GM23338 (cell line): Measurements from ENCODE around the gene AFF3. TPM values are rescaled to one million over a fixed set of nuclear protein-coding genes. Genes with fewer than 3 reads are reported as not detected.
A peak's percentile ranks its signal among the peaks of the same experiment; 100 is the strongest.

Source experiments
- ATAC-seq: fragments of 200-7000 bp; cut with Tn5 transposase; 3 replicates; pipeline ENCODE4 v1.9.1; 2020
- DNase-seq: peaks from one replicate; pipeline ENCODE4 v3.0.0-alpha.2; 2015; ENCODE audit warnings: low spot score
- H2AFZ ChIP-seq: fragments of 200-600 bp; sonication (generic); 2 replicates; pipeline ENCODE4 v1.8.0; 2016; ENCODE audit warnings: antibody characterized with exemption, mild to moderate bottlenecking, moderate library complexity
- H3F3A ChIP-seq: fragments of 200-600 bp; sonication (generic); replicated peaks from 2 replicates; pipeline ENCODE4 v1.8.0; 2017; ENCODE audit warnings: antibody characterized with exemption, mixed run types, low read depth
- H3K27ac ChIP-seq: fragments of 200-600 bp; sonication (generic); 2 replicates; pipeline ENCODE4 v1.6.1; 2016; ENCODE audit warnings: low read depth
- H3K27me3 ChIP-seq: fragments of 200-600 bp; sonication (generic); 2 replicates; pipeline ENCODE4 v1.8.0; 2016; ENCODE audit warnings: mild to moderate bottlenecking, mixed run types, moderate library complexity; ENCODE audit not compliant: insufficient read depth
- H3K36me3 ChIP-seq: fragments of 200-600 bp; sonication (generic); 2 replicates; pipeline ENCODE4 v1.8.0; 2016; ENCODE audit warnings: mild to moderate bottlenecking; ENCODE audit not compliant: insufficient read depth
- H3K4me1 ChIP-seq: fragments of 200-600 bp; sonication (generic); 2 replicates; pipeline ENCODE4 v1.8.0; 2016; ENCODE audit warnings: mild to moderate bottlenecking, moderate library complexity; ENCODE audit not compliant: insufficient read depth
- H3K4me2 ChIP-seq: fragments of 200-600 bp; sonication (generic); 2 replicates; pipeline ENCODE4 v1.7.1; 2017; ENCODE audit warnings: mixed run types
- H3K4me3 ChIP-seq: fragments of 200-600 bp; sonication (generic); 2 replicates; pipeline ENCODE4 v1.6.1; 2016; ENCODE audit warnings: mixed run types
- H3K79me2 ChIP-seq: fragments of 200-600 bp; sonication (generic); replicated peaks from 2 replicates; pipeline ENCODE4 v1.8.0; 2017; ENCODE audit warnings: mild to moderate bottlenecking; ENCODE audit not compliant: insufficient read depth
- H3K9me2 ChIP-seq: fragments of 200-600 bp; sonication (generic); 2 replicates; pipeline ENCODE4 v1.8.0; 2017; ENCODE audit not compliant: insufficient read depth
- H4K20me1 ChIP-seq: fragments of 200-600 bp; sonication (generic); replicated peaks from 2 replicates; pipeline ENCODE4 v1.8.0; 2017; ENCODE audit warnings: mild to moderate bottlenecking; ENCODE audit not compliant: insufficient read depth
- H3K27ac Mint-ChIP-seq: 2 replicates; pipeline ENCODE4 v1.8.0; 2020; ENCODE audit warnings: inconsistent platforms, mild to moderate bottlenecking, moderate library complexity, mixed read lengths
- H3K27me3 Mint-ChIP-seq: 3 replicates; pipeline ENCODE4 v1.8.0; 2022; ENCODE audit warnings: low read depth, mild to moderate bottlenecking, moderate library complexity, mixed read lengths, inconsistent platforms; ENCODE audit not compliant: insufficient read depth, poor library complexity
- H3K36me3 Mint-ChIP-seq: 3 replicates; pipeline ENCODE4 v1.8.0; 2021; ENCODE audit warnings: low read depth, mild to moderate bottlenecking, inconsistent platforms, moderate library complexity, mixed read lengths
- H3K4me1 Mint-ChIP-seq: 3 replicates; pipeline ENCODE4 v1.8.0; 2020; ENCODE audit warnings: mild to moderate bottlenecking, inconsistent platforms, mixed read lengths
- H3K4me3 Mint-ChIP-seq: 3 replicates; pipeline ENCODE4 v1.8.0; 2021; ENCODE audit warnings: moderate library complexity, mild to moderate bottlenecking, inconsistent platforms, mixed read lengths
- H3K9me3 Mint-ChIP-seq: 3 replicates; pipeline ENCODE4 v1.8.0; 2020; ENCODE audit warnings: moderate library complexity, mild to moderate bottlenecking, inconsistent platforms, mixed read lengths
- CREB1 ChIP-seq: fragments of 250-450 bp; sonication (Bioruptor Pico); IDR thresholded peaks from 2 replicates; pipeline ENCODE4 v1.5.0; 2020; ENCODE audit warnings: low read depth, mild to moderate bottlenecking, moderate library complexity
- EZH2phosphoT487 ChIP-seq: fragments of 200-600 bp; sonication (generic); IDR thresholded peaks from one replicate; pipeline ENCODE4 v1.8.1; 2018; ENCODE audit warnings: antibody characterized with exemption; ENCODE audit not compliant: unreplicated experiment
- JUNB ChIP-seq: IDR thresholded peaks from one replicate; pipeline ENCODE4 v1.6.1; 2016; ENCODE audit warnings: antibody characterized with exemption; ENCODE audit not compliant: unreplicated experiment
- NANOG ChIP-seq: IDR thresholded peaks from 2 replicates; pipeline ENCODE4 v1.6.1; 2016; ENCODE audit warnings: antibody characterized with exemption, borderline replicate concordance
- STAT1 ChIP-seq: IDR thresholded peaks from one replicate; pipeline ENCODE4 v1.6.1; 2016; ENCODE audit warnings: antibody characterized with exemption; ENCODE audit not compliant: unreplicated experiment
- ZNF114 ChIP-seq: fragments of 250-450 bp; sonication (Bioruptor Pico); IDR thresholded peaks from 2 replicates; pipeline ENCODE4 v1.5.0; 2020; ENCODE audit warnings: mild to moderate bottlenecking, moderate library complexity
- ZNF331 ChIP-seq: fragments of 250-450 bp; sonication (Bioruptor Pico); IDR thresholded peaks from 2 replicates; pipeline ENCODE4 v1.5.0; 2020; ENCODE audit warnings: low read depth, mild to moderate bottlenecking, moderate library complexity
- polyA plus RNA-seq: library from polyadenylated mRNA; unstranded; fragments of >200 nt; fragmentation: Nextera tagmentation; extraction: Ambion mirVana; gene quantifications from 2 replicates; pipeline ENCODE4 v1.2.1, GENCODE V29; 2016
- total RNA-seq: library from RNA; depleted of rRNA; stranded (reverse); fragments of >200 nt; shearing (Covaris generic); gene quantifications from 2 replicates; pipeline ENCODE4 v1.2.3, GENCODE V29; 2014
- TF ChIP-seq, protein P1 (sequence below): fragments of 250-450 bp; sonication (Bioruptor Pico); IDR thresholded peaks from 2 replicates; pipeline ENCODE4 v1.5.0; 2020; ENCODE audit warnings: mild to moderate bottlenecking, moderate library complexity

AFF3 gene
- total and polyA plus RNA-seq, 2 experiments from 2014 or later, result 0.73 to 1.4 TPM

DNA sequence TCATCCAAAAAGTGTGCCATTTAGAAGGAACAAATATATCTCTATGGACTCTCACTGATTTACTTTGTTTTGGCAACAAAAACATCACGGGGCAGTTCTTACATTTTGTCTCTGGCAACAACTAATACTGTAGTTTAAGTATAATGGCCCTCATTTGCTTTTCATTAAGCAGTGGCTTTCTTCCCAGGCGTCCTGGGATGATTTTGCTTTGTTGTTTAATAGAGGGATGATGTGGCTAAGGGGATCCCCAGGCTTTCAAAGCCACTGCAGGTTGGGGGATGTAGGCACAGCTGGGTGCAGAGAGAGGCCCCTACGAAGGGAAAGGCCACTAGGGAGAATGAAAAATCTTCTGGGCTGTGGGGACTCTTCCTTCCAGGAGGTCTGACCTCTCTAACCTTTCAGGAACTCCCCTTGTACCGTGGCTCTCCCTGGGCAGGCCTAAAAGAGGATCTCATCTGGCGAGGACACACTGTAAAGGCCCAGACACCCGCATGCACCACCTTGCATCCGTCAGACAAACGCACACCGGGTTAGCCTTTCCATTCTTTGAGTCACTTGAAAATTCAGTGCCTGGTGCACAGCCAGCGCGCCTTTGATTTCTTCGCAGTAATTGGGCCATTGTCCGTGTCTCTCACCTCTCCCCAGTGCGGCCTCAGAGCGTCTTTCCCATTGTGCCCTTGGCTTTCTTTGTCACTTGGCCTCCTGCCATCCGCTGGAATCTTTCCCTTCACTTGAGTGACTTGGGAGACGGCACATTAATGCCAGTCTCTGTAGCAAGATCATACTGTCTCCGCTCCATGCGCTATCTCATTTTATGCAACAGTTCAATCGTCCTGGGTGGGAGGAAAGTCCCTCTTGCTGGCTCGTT is 40.3 kb upstream of the AFF3 start:
- H3K4me1 ChIP-seq, result peaks cover 4% of the 10 kb centered on the region
- H3F3A ChIP-seq, result no peaks in the 10 kb centered on the region
- Mint-ChIP-seq H3K27me3 (peaks cover 45% of the 10 kb centered on the region), H3K9me3 (no peaks in the 10 kb centered on the region), H3K27ac (no peak overlapping the region), H3K4me1 (peaks cover 22% of the 10 kb centered on the region), H3K4me3 (peak overlapping the region; percentile 50; the same call in 2 of the 3 replicates), H3K36me3 (no peaks in the 10 kb centered on the region)
- DNase-seq (peak; percentile 44), ATAC-seq (peak; percentile 69)
- no peaks in the 10 kb centered on the region for H3K79me2 ChIP-seq
- H3K4me2 ChIP-seq, result peak overlapping the region; percentile 13
- no peak overlapping the region for H2AFZ ChIP-seq
- H3K9me2 ChIP-seq, result peaks cover 7% of the 10 kb centered on the region; the same call in 1 of the 2 replicates
- H4K20me1 ChIP-seq, result no peaks in the 10 kb centered on the region
- H3K27me3 ChIP-seq, result peaks cover 33% of the 10 kb centered on the region
- H3K27ac ChIP-seq, result no peak overlapping the region
- no peaks in the 10 kb centered on the region for H3K36me3 ChIP-seq
- 0 out of 2 replicates have a peak overlapping the region, but pooled peaks have one; percentile 12 for H3K4me3 ChIP-seq
- no peak for TF ChIP-seq JUNB
- TF ChIP-seq NANOG, result peak; percentile 87

DNA sequence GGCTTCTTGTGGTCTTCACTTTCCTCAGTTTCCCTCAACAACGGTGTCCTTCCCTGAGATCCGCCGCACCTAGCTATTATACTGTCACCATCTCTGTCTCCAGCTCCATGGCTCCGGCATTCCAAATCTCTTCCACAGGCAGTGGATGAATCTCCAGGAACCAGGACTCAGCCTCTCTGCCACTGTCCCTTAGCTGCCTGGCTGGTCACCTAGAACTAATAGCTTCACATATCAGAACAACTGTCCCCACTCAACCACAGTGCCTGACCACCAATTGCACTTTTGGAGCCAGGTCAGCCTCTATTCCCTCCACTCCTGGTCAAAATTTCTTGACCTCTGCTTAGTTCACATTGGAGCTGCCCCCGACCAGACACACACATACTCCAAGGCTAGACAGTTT is 38.1 kb upstream of the AFF3 start:
- Mint-ChIP-seq H3K4me3 (no peak overlapping the region), H3K9me3 (no peaks in the 10 kb centered on the region), H3K36me3 (no peaks in the 10 kb centered on the region), H3K27me3 (peaks cover 42% of the 10 kb centered on the region), H3K27ac (no peak overlapping the region), H3K4me1 (peaks cover 22% of the 10 kb centered on the region)
- H2AFZ ChIP-seq, result no peak overlapping the region
- H3K4me2 ChIP-seq, result no peak overlapping the region
- peaks cover 4% of the 10 kb centered on the region for H3K4me1 ChIP-seq
- DNase-seq (no peak), ATAC-seq (no peak)
- no peaks in the 10 kb centered on the region for H3F3A ChIP-seq
- H3K9me2 ChIP-seq, result peaks cover 4% of the 10 kb centered on the region; the same call in 1 of the 2 replicates
- no peaks in the 10 kb centered on the region for H4K20me1 ChIP-seq
- H3K4me3 ChIP-seq, result no peak overlapping the region
- H3K27me3 ChIP-seq, result peaks cover 33% of the 10 kb centered on the region
- no peak overlapping the region for H3K27ac ChIP-seq
- TF ChIP-seq ZNF114, result no peak
- no peak for TF ChIP-seq STAT1
- TF ChIP-seq JUNB, result no peak
- TF ChIP-seq ZNF331 (CRISPR knock-in tag), result no peak
- TF ChIP-seq EZH2phosphoT487, result no peak
- TF ChIP-seq, protein P1, sequence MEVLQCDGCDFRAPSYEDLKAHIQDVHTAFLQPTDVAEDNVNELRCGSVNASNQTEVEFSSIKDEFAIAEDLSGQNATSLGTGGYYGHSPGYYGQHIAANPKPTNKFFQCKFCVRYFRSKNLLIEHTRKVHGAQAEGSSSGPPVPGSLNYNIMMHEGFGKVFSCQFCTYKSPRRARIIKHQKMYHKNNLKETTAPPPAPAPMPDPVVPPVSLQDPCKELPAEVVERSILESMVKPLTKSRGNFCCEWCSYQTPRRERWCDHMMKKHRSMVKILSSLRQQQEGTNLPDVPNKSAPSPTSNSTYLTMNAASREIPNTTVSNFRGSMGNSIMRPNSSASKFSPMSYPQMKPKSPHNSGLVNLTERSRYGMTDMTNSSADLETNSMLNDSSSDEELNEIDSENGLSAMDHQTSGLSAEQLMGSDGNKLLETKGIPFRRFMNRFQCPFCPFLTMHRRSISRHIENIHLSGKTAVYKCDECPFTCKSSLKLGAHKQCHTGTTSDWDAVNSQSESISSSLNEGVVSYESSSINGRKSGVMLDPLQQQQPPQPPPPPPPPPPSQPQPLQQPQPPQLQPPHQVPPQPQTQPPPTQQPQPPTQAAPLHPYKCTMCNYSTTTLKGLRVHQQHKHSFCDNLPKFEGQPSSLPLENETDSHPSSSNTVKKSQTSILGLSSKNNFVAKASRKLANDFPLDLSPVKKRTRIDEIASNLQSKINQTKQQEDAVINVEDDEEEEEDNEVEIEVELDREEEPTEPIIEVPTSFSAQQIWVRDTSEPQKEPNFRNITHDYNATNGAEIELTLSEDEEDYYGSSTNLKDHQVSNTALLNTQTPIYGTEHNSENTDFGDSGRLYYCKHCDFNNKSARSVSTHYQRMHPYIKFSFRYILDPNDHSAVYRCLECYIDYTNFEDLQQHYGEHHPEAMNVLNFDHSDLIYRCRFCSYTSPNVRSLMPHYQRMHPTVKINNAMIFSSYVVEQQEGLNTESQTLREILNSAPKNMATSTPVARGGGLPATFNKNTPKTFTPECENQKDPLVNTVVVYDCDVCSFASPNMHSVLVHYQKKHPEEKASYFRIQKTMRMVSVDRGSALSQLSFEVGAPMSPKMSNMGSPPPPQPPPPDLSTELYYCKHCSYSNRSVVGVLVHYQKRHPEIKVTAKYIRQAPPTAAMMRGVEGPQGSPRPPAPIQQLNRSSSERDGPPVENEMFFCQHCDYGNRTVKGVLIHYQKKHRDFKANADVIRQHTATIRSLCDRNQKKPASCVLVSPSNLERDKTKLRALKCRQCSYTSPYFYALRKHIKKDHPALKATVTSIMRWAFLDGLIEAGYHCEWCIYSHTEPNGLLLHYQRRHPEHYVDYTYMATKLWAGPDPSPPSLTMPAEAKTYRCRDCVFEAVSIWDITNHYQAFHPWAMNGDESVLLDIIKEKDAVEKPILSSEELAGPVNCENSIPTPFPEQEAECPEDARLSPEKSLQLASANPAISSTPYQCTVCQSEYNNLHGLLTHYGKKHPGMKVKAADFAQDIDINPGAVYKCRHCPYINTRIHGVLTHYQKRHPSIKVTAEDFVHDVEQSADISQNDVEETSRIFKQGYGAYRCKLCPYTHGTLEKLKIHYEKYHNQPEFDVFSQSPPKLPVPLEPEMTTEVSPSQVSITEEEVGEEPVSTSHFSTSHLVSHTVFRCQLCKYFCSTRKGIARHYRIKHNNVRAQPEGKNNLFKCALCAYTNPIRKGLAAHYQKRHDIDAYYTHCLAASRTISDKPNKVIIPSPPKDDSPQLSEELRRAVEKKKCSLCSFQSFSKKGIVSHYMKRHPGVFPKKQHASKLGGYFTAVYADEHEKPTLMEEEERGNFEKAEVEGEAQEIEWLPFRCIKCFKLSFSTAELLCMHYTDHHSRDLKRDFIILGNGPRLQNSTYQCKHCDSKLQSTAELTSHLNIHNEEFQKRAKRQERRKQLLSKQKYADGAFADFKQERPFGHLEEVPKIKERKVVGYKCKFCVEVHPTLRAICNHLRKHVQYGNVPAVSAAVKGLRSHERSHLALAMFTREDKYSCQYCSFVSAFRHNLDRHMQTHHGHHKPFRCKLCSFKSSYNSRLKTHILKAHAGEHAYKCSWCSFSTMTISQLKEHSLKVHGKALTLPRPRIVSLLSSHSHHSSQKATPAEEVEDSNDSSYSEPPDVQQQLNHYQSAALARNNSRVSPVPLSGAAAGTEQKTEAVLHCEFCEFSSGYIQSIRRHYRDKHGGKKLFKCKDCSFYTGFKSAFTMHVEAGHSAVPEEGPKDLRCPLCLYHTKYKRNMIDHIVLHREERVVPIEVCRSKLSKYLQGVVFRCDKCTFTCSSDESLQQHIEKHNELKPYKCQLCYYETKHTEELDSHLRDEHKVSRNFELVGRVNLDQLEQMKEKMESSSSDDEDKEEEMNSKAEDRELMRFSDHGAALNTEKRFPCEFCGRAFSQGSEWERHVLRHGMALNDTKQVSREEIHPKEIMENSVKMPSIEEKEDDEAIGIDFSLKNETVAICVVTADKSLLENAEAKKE, result no peak
- no peak for TF ChIP-seq CREB1 (CRISPR knock-in tag)
- H3K79me2 ChIP-seq, result no peaks in the 10 kb centered on the region
- H3K36me3 ChIP-seq, result no peaks in the 10 kb centered on the region
